HFF-Myc (cell line): ENCODE data around the gene GRWD1.
A peak's percentile ranks its signal among the peaks of the same experiment; 100 is the strongest.
"Not testable (repeated sequence)": the region's sequence is repeated elsewhere in the genome, so short reads cannot be mapped to it uniquely, and the experiment has no call there.

ENCODE experiments used
- DNase-seq: peaks from one replicate; pipeline ENCODE4 v3.0.0-alpha.2; 2011; ENCODE audit warnings: low read depth; ENCODE audit errors: extremely low read depth
- H3K4me3 ChIP-seq: replicated peaks from 2 replicates; pipeline ENCODE4 v1.5.1; 2011; ENCODE audit warnings: low read depth, mild to moderate bottlenecking, control low read depth, low read length
- CTCF ChIP-seq: IDR thresholded peaks from 2 replicates; pipeline ENCODE4 v1.5.1; 2012; ENCODE audit warnings: mild to moderate bottlenecking, low read depth, low read length, control low read depth; ENCODE audit errors: missing control alignments

GRWD1 gene

GRCh38 chr19:48484247-48484893 is 38.6 kb downstream of the GRWD1 start:
- no peak for DNase-seq
- no peak for TF ChIP-seq CTCF

GRCh38 chr19:48484931-48485612 is 39.3 kb downstream of the GRWD1 start:
- TF ChIP-seq CTCF = no peak
- DNase-seq = no peak
- H3K4me3 ChIP-seq = no peak overlapping the region

More at GRCh38 chr19:48484247-48484893, 38.6 kb downstream of the GRWD1 start:
- no peak overlapping the region for H3K4me3 ChIP-seq

GRCh38 chr19:48486706-48487105 is 40.9 kb downstream of the GRWD1 start:
- DNase-seq, H3K4me3 ChIP-seq: not testable (repeated sequence)

GRCh38 chr19:48487544-48487943 is 41.8 kb downstream of the GRWD1 start:
- no peak overlapping the region for H3K4me3 ChIP-seq
- TF ChIP-seq CTCF = no peak
- no peak for DNase-seq

- no peak for TF ChIP-seq CTCF
- no peak overlapping the region for H3K4me3 ChIP-seq
- DNase-seq = no peak
Observed at GRCh38 chr19:48487948-48488347, 42.2 kb downstream of the GRWD1 start.

GRCh38 chr19:48488478-48488877 is 42.7 kb downstream of the GRWD1 start:
- not testable (repeated sequence) for H3K4me3 ChIP-seq, DNase-seq

- no peak for DNase-seq
Observed at GRCh38 chr19:48489608-48490216, 43.9 kb downstream of the GRWD1 start.

More at GRCh38 chr19:48489608-48490216, 43.9 kb downstream of the GRWD1 start:
- TF ChIP-seq CTCF = peak; percentile 95
- no peak overlapping the region for H3K4me3 ChIP-seq
